Muscle layer of colon (tissue), 2 donors: ENCODE data around the gene HSD17B12.

Source experiments
- H3K27ac ChIP-seq: one replicate; pipeline ENCODE4 v1.7.0; 2013; ENCODE audit warnings: low read depth, mild to moderate bottlenecking, low read length, moderate library complexity
- H3K27me3 ChIP-seq, 2 donors: one replicate each; pipeline ENCODE4 v1.7.0; 2013; ENCODE audit warnings: low read length in 2 of 2, mild to moderate bottlenecking in 2 of 2; ENCODE audit not compliant: insufficient read depth in 2 of 2, control insufficient read depth in 1 of 2
- H3K36me3 ChIP-seq: one replicate; pipeline ENCODE4 v1.7.0; 2013; ENCODE audit warnings: mild to moderate bottlenecking, low read length; ENCODE audit not compliant: insufficient read depth
- H3K4me1 ChIP-seq: one replicate; pipeline ENCODE4 v1.7.0; 2013; ENCODE audit warnings: mild to moderate bottlenecking, low read length; ENCODE audit not compliant: insufficient read depth
- H3K4me3 ChIP-seq, 2 donors: one replicate each; pipeline ENCODE4 v1.7.0; 2013; ENCODE audit warnings: low read length in 2 of 2, low read depth in 1 of 2, mild to moderate bottlenecking in 1 of 2, moderate library complexity in 1 of 2
- H3K9ac ChIP-seq: one replicate; pipeline ENCODE4 v1.7.0; 2013; ENCODE audit warnings: low read length
- H3K9me3 ChIP-seq: one replicate; pipeline ENCODE4 v1.7.0; 2013; ENCODE audit warnings: mild to moderate bottlenecking, low read length
- donor health status: abdominal sarcoma.
- donor health status: Adenocarcinoma of cecum.

HSD17B12 gene

DNA sequence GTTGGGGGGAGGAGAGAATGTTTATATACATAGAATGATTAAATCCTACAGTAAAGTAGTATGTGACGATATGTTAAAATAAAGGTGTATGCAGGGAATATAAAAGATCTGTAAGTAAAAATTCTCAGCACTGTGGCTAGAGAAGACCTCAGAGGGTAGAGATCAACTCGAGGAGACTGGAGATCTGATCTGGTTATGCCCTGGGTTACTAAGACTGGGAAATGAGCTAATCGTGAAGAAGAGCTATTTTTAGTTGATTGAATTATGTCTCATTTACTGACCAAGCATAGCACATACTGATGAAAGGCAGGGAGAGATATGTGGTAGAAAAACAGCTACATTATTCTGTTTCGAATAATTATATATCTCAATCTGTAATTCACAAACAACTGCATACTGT is 157.3 kb downstream of the HSD17B12 start:
- Histone ChIP-seq H3K36me3 (no peaks in the 10 kb centered on the region), H3K27me3 (no peaks in the 10 kb centered on the region), H3K9ac (no peak overlapping the region), H3K4me1 (no peaks in the 10 kb centered on the region), H3K9me3 (no peaks in the 10 kb centered on the region), H3K4me3 (no peak overlapping the region), H3K27ac (no peak overlapping the region)

- H3K9me3 ChIP-seq = no peaks in the 10 kb centered on the region
- H3K27me3 ChIP-seq = no peaks in the 10 kb centered on the region
- H3K9ac ChIP-seq = no peak overlapping the region
- H3K27ac ChIP-seq = no peak overlapping the region
- H3K4me1 ChIP-seq = no peaks in the 10 kb centered on the region
- no peaks in the 10 kb centered on the region for H3K36me3 ChIP-seq
- H3K4me3 ChIP-seq = no peak overlapping the region
Measured at GRCh38 chr11:43842021-43842420, 161.5 kb downstream of the HSD17B12 start.

DNA sequence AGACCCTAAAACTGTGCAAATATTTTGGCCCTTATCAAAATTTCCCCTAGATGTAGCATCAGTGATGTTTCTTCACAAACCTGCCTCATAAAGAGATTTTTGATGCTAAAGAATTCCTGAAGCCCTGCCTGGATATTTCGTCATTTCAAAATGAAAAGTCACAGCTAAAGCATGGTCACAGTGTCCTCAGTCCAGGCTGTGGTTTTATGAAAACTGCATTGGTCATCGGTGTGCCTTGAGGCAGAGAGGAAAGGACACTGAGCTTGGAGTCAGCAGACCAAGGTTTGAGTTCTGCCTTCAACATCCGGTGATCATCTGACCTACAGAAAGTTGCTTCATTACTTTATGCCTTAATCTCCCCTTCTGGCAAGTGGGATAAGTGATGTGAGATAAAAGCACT is 165.3 kb downstream of the HSD17B12 start:
- no peak overlapping the region for H3K4me3 ChIP-seq
- no peaks in the 10 kb centered on the region for H3K27me3 ChIP-seq
- H3K9me3 ChIP-seq = no peaks in the 10 kb centered on the region
- H3K36me3 ChIP-seq = no peaks in the 10 kb centered on the region
- no peak overlapping the region for H3K27ac ChIP-seq
- no peak overlapping the region for H3K9ac ChIP-seq
- no peaks in the 10 kb centered on the region for H3K4me1 ChIP-seq

GRCh38 chr11:43852057-43852636 is 171.6 kb downstream of the HSD17B12 start:
- H3K4me3 ChIP-seq = no peak overlapping the region
- H3K36me3 ChIP-seq = no peaks in the 10 kb centered on the region
- H3K4me1 ChIP-seq = no peaks in the 10 kb centered on the region
- H3K9me3 ChIP-seq = no peaks in the 10 kb centered on the region
- H3K9ac ChIP-seq = no peak overlapping the region
- H3K27me3 ChIP-seq = no peaks in the 10 kb centered on the region
- H3K27ac ChIP-seq = no peak overlapping the region

- Histone ChIP-seq H3K9me3 (no peaks in the 10 kb centered on the region), H3K4me3 (no peak overlapping the region), H3K9ac (no peak overlapping the region), H3K27me3 (no peaks in the 10 kb centered on the region), H3K4me1 (no peaks in the 10 kb centered on the region), H3K27ac (no peak overlapping the region), H3K36me3 (no peaks in the 10 kb centered on the region)
Measured at GRCh38 chr11:43853781-43854180, 173.2 kb downstream of the HSD17B12 start.

DNA sequence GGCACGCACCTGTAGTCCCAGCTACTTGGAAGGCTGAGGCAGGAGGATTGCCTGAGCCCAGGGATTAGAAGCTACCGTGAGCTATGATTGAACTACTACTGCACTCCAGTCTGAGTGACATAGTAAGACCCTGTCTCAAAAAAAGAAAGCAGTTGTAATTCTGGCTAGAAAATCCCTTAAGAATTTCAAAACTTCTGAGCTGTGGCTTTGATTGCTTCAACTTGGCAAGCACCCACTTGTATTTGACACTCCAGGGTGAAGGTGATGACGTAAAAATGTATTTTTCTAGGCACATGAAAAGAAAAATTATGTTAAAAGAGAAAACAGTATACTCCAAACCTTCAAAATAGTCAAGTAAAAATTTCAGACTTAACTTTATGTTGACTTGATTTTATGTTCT is 176.5 kb downstream of the HSD17B12 start:
- H3K9ac ChIP-seq = no peak overlapping the region
- no peaks in the 10 kb centered on the region for H3K27me3 ChIP-seq

DNA sequence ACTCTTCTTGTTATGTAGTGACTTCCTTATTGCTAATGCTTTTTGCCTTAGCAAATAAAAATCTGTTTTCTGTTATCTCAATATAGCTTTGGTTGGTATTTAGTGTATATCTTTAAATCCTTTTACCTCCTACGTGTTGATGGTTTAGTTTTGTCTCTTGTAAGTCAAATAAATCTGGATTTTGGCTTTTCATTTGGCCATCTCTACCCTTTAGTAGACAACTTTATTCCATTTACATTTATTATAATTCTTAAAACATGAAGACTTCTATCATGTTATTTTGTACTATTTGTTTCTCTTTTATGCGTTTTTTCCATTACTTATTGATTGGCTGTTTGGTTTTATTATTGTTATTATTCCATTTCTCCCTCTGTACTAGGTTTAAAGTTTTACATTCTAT is 180.6 kb downstream of the HSD17B12 start:
- no peaks in the 10 kb centered on the region for H3K9me3 ChIP-seq
- no peaks in the 10 kb centered on the region for H3K36me3 ChIP-seq
- H3K9ac ChIP-seq = no peak overlapping the region
- H3K27me3 ChIP-seq = no peaks in the 10 kb centered on the region
- no peak overlapping the region for H3K4me3 ChIP-seq
- H3K27ac ChIP-seq = no peak overlapping the region
- H3K4me1 ChIP-seq = no peaks in the 10 kb centered on the region

More for the DNA sequence above, 176.5 kb downstream of the HSD17B12 start:
- Histone ChIP-seq H3K4me3 (no peak overlapping the region), H3K4me1 (no peaks in the 10 kb centered on the region), H3K9me3 (no peaks in the 10 kb centered on the region), H3K27ac (no peak overlapping the region), H3K36me3 (no peaks in the 10 kb centered on the region)

DNA sequence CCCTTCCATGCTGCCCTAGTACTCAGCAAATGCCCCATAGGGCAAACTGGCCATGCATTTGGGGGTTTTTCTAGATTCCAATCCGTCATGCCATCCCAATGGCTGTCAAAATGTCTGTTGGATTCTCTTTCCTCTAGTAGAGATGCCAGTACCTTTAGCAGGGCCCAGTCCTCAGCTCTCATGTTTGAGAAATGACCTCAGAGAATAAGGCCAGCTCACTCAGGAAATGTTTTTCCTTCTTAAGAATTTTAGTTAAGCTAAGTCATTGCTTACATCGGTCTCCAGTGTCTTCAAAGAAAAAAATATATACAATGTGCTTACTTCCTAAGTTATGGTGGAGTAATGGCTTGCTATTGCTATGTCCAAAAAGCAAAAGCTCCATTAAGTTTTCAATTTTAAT is 186.0 kb downstream of the HSD17B12 start:
- Histone ChIP-seq H3K4me1 (no peaks in the 10 kb centered on the region), H3K27ac (no peak overlapping the region), H3K9me3 (no peaks in the 10 kb centered on the region), H3K36me3 (no peaks in the 10 kb centered on the region), H3K27me3 (peaks cover 6 to 7% of the 10 kb centered on the region in 2 donors), H3K9ac (no peak overlapping the region), H3K4me3 (no peak overlapping the region)

GRCh38 chr11:43866969-43867368 is 186.4 kb downstream of the HSD17B12 start:
- no peak overlapping the region for H3K4me3 ChIP-seq

DNA sequence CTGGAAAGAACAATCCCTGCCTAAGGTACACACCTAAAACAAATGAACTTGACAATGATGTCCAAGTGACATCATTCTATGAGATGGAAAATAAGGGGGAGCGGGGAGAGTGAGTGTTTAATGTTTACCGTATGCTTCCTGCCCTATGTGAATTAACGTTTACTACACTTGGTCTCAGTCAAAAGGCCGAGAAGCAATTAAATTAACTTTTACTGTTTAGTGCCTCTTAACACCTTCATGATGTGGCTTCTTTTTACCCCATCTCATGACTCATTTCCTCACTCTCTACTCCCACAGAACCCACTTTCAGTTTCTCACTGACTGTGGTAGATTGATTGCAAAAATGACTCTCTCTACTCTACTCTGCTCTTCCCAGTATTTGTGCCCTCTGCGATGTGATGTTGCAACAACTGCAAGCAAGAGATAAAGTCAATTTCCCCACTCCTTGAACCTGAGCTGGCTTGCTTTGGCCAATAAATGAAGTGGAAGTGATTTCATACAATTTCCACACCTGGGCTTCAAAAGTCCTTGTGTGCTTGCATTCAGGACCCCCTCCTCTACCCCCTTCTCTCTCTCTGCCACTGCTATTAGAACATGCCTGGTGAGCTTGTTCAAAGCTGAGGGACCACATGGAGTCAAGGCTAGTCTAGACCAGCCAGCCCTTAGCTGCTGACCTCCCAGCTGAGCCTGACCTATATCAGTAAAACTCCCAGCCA is 188.5 kb downstream of the HSD17B12 start:
- Histone ChIP-seq H3K27ac (no peak overlapping the region), H3K4me3 (no peak overlapping the region), H3K27me3 (peaks cover 7 to 14% of the 10 kb centered on the region in 2 donors), H3K9me3 (no peaks in the 10 kb centered on the region), H3K36me3 (no peaks in the 10 kb centered on the region), H3K9ac (no peak overlapping the region), H3K4me1 (no peaks in the 10 kb centered on the region)

More at GRCh38 chr11:43866969-43867368, 186.4 kb downstream of the HSD17B12 start:
- no peaks in the 10 kb centered on the region for H3K36me3 ChIP-seq
- no peaks in the 10 kb centered on the region for H3K4me1 ChIP-seq
- peaks cover 6 to 7% of the 10 kb centered on the region in 2 donors for H3K27me3 ChIP-seq
- no peak overlapping the region for H3K9ac ChIP-seq
- no peaks in the 10 kb centered on the region for H3K9me3 ChIP-seq
- no peak overlapping the region for H3K27ac ChIP-seq

GRCh38 chr11:43871051-43871450 is 190.5 kb downstream of the HSD17B12 start:
- no peak overlapping the region for H3K9ac ChIP-seq
- peaks cover 7 to 14% of the 10 kb centered on the region in 2 donors for H3K27me3 ChIP-seq
- H3K4me3 ChIP-seq = no peak overlapping the region
- H3K4me1 ChIP-seq = no peaks in the 10 kb centered on the region
- no peaks in the 10 kb centered on the region for H3K9me3 ChIP-seq
- no peaks in the 10 kb centered on the region for H3K36me3 ChIP-seq
- no peak overlapping the region for H3K27ac ChIP-seq

- Histone ChIP-seq H3K9ac (no peak overlapping the region), H3K27me3 (peaks cover 7 to 14% of the 10 kb centered on the region in 2 donors), H3K4me3 (no peak overlapping the region), H3K27ac (no peak overlapping the region), H3K9me3 (no peaks in the 10 kb centered on the region), H3K4me1 (no peaks in the 10 kb centered on the region), H3K36me3 (no peaks in the 10 kb centered on the region)
Measured at GRCh38 chr11:43872995-43873394, 192.5 kb downstream of the HSD17B12 start.
